Measurements from ENCODE around the gene CFAP61. TPM values are rescaled to one million over a fixed set of nuclear protein-coding genes. Genes with fewer than 3 reads are reported as not detected.

The CFAP61 gene
- total and polyA plus RNA-seq, 9 of the 15 experiments (the other 6 are each of a cell fraction or from before 2014, with no cell fraction given), result 0.11 TPM; not detected in 8

GRCh38 chr20:20213526-20214121 lies 161.3 kb downstream of the CFAP61 start:
- TF ChIP-seq EGR1 (conservative IDR thresholded peaks at IDR 0.05), result 0 out of 2 replicates have a peak, but pooled peaks have one; percentile 31
- TF ChIP-seq KLF10 (CRISPR knock-in tag; IDR thresholded peaks at IDR 0.05), result no peak
- no peak for TF ChIP-seq SIX5 (IDR thresholded peaks at IDR 0.05; ENCODE audit: borderline replicate concordance in 1 of 2, insufficient read depth in 1 of 2, low read depth in 1 of 2, low read length in 2 of 2)
- no peak for TF ChIP-seq ZFPM2 (CRISPR knock-in tag; IDR thresholded peaks at IDR 0.05)
- TF ChIP-seq ETS2 (tag; IDR thresholded peaks at IDR 0.05; ENCODE audit: borderline replicate concordance, poor library complexity, severe bottlenecking), result no peak
- TF ChIP-seq HSF4 (CRISPR knock-in tag; IDR thresholded peaks at IDR 0.05; ENCODE audit: borderline replicate concordance), result no peak
- TF ChIP-seq MAFK (IDR thresholded peaks at IDR 0.05; ENCODE audit: low read length), result no peak
- TF ChIP-seq FOXO4 (CRISPR knock-in tag; IDR thresholded peaks at IDR 0.05), result no peak
- Histone ChIP-seq H3K4me1 (replicated peaks in 1 of 2; ENCODE audit: control insufficient read depth in 2 of 2, insufficient read depth in 2 of 2, low read length in 2 of 2) (no peaks in the 10 kb centered on the region), H4K20me1 (replicated peaks; ENCODE audit: control insufficient read depth, insufficient read depth, low read length) (no peaks in the 10 kb centered on the region), H3K9me1 (ENCODE audit: control insufficient read depth, insufficient read depth, low read length) (no peaks in the 10 kb centered on the region), H3K4me3 (no peak overlapping the region), H3K9ac (ENCODE audit: insufficient read depth in 1 of 2, low read depth in 2 of 2, low read length in 2 of 2) (no peak overlapping the region), H3K27ac (ENCODE audit: extremely low read depth, low read depth, low read length) (no peak overlapping the region), H2AFZ (ENCODE audit: low read depth, low read length) (no peak overlapping the region), H3K79me2 (ENCODE audit: control insufficient read depth, insufficient read depth, low read length) (no peaks in the 10 kb centered on the region), H3K4me2 (ENCODE audit: insufficient read depth, low read length) (no peak overlapping the region), H3K27me3 (ENCODE audit: control insufficient read depth in 2 of 2, insufficient read depth in 2 of 2, low read length in 2 of 2) (no peaks in the 10 kb centered on the region), H3K9me3 (replicated peaks; ENCODE audit: control insufficient read depth, insufficient read depth, low read depth, low read length) (no peaks in the 10 kb centered on the region), H3K36me3 (ENCODE audit: control insufficient read depth, insufficient read depth, low read length) (no peaks in the 10 kb centered on the region)
- intact Hi-C loops (cut with micrococcal nuclease), result no loop called here
- FAIRE-seq (no peak), ATAC-seq (no peak), DNase-seq (ENCODE audit: extremely low read depth in 1 of 4, low spot score in 3 of 4) (no peak)
- 7% methylated on average over 4 of the region's 5 CpGs for WGBS (ENCODE audit: insufficient coverage, low coverage, missing lambda C conversion rate)
- CTCF ChIA-PET (ENCODE audit: low intra/inter-chr PET ratio), result no interaction called here
- BruUV-seq (replicated peaks), result no TSS peak
- POLR2A ChIA-PET, result no interaction called here
- in situ Hi-C loops (cut with MboI), result no loop called here
